DLD1 (cell line): ENCODE data around the gene ISM2.

ENCODE experiments used
- in situ Hi-C: cut with HindIII; loops from 2 replicates; pipeline ENCODE4 v1.10.0; 2017; ENCODE audit warnings: low sequenced_read_pairs

ISM2 gene

DNA sequence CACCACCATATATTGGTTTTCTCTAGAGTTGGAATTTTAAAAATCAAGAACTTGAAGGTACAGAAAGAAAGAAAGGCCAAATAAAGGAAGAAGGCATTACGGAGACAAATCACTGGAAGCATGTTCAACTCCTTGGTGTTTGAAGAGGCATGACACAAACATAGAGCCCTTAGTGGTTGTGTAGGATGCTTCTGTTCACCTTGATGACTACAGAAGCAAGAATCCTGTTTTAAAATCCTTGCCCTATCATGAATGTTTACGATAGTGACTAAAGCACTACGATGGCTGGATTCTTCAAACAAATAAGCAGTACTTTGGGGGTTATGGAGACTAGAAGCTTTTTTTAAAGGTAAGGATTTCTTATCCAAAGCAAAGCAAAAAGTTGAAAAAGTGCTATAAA is 10.3 kb upstream of the ISM2 start:
- in situ Hi-C loops = no loop called here

DNA sequence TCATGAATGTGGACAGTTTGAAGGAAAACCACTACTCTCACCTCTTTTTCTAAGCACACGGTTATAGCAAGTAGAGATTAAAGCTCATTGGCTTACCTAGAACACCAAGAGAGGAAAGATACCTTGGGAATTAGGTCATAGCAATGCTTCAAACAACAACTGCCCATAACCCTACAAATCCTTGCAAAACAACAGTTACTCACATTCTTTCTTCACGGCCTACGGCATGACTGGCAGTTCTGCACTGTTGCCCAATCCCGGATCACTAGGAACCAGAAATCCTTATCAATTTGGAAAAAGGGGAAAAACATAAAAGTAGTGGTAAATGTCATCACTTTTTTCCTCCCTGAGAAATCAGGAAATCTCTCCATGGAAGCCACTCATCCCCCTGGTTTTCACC is 9.6 kb upstream of the ISM2 start:
- in situ Hi-C loops = no loop called here

DNA sequence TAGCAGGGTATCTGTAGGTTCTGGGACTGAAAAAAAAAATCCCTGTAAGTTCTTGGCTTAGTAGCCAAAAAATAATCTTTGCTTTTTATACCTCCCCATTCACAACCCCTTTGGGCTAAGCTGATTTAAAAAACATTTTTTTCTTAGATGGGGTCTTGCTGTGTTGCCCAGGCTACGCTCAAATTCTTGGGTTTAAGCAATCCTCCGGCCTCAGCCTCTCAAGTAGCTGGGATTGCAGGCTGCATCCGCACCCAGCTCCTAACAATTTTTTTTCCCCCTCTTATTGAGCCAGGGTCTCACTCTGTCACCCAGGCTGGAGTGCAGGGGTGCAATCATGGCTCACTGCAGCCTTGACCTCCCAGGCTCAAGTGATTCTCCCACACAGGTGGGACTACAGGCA is 9.1 kb upstream of the ISM2 start:
- in situ Hi-C loops = no loop called here

DNA sequence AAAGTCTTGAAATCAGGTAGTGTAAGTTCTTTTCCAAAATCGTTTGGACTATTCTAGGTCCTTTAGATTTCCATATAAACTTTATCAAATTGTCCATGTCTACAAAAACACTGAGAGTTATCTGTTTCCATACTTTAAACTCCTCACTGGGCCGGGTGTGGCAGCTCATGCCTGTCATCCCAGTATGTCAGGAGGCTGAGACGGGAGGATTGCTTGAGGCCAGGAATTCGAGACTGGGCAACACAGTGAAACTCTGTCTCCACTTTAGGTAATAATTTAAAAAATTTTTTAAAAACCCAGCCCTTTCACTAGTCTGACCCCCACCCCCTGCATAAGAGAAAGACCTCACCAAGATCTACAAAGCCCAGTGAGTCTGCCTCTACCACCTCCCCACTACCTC is 6.4 kb upstream of the ISM2 start:
- in situ Hi-C loops = no loop called here

DNA sequence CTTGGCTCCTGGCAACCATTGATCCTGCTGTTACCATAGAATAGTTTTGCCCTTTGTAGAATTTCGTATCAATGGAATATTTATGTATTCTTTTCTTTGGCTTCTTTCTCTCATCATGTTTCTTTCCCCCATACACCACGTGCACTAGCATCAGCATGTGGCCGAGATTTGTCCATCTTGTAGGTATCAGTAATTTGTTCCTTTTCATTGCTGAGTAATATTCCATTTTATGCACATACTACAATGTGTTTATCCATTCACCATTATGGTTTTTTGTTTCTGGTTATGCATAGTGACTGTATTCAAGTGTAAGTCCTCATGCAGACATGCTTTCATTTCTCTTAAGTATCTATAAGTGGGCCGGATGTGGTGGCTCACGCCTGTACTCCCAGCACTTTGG is 4.5 kb upstream of the ISM2 start:
- in situ Hi-C loops = no loop called here

DNA sequence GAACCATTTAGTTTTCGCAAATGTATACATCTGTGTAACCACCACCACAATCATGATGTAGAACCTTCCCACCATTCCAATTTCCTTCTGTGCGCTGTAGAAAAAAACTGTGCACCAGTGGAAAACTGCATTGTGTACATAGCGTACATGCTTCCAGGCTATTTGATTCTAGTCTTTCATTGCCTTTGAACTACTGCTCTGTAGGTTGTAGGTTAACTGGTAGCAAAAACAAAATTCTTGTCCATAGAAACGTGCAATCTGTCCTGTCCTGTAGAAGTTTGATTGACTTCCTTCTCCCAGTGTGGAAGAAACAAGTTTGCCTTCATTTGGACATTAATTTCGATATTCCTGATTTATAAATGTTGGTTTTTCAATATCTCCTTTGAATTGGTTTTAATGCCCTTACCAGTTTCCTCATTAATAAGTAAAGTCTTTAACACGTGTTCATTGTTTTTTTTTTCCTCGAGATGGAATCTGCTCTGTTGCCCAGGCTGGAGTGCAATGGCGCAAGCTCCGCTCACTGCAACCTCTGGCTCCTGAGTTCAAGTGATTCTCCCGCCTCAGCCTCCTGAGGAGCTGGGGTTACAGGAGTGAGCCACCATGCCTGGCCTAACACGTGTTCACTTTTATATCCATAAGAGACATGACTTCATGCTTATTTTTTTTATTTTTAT is 3.6 kb upstream of the ISM2 start:
- in situ Hi-C loops = no loop called here

DNA sequence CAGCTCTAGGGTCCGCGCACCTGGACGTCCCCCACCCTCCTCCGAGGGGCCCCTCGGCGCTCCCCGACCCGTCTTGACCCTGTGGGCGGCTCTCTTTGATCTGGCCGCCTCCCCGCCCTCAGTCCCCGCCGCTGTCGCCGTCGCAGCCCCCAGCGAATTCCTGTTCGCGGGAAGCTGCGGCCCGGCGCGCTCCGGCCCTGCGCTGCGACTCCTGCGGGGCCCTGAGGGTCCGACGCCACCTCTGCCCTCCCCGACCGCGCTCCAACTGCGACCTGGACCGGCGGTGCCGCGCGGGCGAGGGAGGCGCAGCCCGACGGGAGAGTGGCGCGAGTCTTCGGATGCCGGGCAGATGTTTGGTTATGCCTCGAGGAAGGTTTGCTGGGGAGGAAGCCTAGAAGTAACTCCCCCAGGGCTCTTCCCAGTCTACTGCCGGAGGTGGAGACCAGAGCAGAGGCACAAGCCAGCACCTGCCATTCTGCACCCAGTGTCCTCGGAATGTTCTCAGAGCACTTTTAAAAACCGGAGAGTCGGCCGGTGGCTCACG is 440 bp upstream of the ISM2 start:
- in situ Hi-C loops = no loop called here

DNA sequence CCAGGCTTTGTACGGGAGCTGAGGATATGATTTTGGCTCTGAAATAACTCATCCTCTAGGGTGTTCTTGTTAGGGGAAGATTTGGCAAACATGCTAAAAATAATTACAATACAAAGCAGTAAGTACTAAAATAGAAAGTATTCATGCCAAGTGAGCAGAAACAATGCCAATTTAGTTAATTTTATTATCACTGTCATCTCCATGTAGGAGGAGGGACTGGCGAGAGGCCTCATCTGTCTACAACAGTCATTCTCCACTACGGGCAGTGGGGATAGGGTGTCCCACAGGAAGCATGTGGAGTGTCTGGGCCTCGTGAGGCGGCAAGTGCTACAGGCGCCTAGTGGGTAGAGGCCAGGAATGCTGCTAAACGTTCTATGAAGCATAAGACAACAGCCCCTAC is 3.3 kb downstream of the ISM2 start:
- in situ Hi-C loops = no loop called here

DNA sequence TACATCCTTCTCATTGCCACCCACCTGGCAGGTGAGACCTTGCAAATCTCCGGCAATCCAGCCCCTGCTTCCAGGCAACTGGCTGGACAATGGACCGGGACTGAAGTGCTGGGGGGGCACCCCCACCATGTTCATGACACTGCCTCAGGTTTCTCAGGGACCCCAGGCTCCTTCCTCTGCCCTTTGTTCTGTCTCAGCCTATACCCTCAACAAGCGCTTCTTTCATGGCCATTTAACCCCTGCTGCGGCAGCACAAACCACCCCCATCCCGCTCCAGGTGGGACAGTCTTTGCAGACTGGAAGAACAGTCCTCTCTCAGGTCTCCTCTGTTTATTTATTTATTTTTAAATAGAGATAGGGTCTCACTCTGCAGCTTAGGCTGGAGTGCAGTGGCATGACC is 7.6 kb downstream of the ISM2 start:
- in situ Hi-C loops = no loop called here

DNA sequence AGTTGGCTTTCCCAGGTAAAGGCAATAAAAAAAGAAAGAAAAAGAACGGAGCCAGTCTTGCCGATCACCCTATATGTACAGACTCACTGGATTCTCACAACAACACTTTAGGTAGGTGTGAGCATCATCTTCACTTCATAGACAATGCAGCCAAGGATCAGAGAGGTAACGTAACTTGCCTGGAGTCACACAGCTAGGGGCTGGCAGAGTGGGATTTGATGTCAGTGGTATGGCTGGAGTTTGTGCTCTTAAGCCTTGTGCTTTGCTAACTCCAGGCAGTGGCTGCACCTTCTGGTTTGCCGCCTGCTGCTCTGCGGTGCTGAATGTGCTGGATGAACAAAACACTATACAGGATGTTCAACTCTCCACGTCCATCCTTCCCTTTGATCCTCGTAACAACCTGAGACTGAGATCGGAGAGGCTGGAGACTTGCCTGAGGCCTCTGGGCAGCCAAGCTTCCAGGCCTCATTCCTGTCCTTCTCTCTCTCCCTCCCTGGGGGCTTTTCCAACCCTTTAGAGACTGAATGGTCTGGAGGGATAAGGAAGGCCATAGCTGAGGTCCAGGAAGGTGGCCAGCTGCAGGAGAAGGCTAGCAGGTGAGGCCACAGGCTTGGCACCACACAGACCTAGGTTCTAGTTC is 8.1 kb downstream of the ISM2 start:
- in situ Hi-C loops = no loop called here

DNA sequence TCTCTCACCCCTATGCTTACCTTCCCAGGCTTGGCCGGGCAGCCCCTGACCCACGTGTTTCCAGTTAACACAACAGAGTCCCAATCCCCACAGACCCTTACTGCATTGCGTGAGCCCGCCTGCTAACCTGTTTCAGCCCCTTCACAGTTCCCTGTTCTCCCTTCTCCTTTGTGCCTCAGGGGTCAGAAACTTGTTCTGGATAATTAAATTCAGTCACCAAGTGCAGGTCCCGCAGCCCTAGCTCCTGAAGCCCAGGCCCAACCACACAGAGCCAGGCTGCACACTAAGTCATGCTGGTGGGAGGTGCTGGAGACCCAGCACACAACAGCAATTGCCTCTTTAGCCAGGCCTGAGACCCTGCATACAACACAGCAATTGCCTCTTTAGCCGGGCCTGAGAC is 9.6 kb downstream of the ISM2 start:
- in situ Hi-C loops = no loop called here

DNA sequence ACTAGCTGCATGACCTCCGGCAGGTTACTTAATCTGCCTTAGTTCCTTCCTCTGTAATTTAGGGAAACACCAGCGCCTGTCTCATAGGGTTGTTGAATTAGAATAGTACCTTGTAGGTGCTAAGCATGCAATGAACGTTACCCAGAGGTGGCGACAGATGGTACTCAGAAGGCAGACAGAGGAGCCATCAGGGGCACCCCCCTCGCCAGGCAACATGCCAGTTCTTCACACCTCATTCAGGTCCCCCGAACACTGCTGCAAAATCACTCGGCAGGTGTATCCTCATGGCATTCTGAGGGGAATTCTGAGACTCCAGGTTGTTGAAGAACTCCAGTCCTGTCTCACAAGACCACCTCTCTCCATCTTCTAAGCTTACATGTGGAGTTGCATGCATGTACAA is 10.1 kb downstream of the ISM2 start:
- in situ Hi-C loops = no loop called here

DNA sequence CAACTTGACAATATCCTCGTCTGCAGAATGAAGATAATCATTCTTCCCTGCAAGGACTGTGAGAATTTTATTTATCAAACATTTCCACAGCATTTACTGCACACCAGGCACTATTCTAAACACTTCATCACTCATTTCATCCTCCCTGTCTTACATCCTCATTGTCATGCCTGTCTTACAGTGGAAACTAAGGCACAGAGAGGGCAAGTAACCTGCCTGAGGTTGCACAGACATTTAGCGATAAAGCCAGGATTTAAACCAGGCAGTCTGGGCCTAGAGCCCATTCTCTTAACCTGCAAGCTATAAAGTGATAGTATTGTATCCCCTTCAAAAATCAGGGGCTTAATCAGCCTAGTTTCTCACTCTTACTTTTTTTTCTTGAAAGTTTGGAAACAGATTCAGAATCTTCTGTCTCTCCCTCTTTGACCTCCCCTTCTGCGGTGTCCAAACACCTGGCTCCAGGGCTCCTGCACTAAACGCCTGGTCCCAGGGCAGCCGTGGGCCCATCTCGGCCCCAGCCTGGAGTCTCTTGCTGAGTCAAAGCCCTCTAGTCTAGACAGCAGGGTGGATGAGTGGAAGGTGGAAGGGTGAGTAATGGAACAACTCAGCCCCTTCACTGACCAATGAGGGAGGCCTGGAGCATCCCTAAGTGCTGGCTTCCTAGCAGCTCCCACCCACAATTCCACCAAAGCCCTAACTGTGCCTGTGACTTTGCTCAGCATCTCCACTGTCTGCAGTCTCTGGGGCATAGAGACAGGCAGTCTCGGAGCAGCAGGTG is 12.5 kb downstream of the ISM2 start:
- in situ Hi-C loops = no loop called here

DNA sequence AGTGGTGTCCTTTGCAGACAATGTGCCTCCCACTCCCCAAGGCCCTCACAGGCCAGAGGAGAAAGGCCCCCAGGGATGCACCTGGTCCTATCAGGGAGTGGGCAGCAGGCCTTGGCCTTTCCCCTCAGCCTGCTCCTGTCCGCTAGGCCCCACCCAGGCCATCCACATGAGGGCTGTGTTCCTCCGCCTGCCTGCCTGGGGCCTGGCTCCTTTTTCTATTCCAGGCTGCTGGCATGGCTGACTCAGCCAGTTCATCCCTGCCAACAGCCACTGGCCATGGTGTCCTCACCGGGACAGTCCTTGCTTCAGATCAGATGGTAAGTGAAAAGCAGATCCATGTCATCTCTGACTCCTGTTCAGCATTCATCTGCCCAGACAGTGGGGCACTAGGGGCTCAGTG is 13.4 kb downstream of the ISM2 start:
- in situ Hi-C loops = no loop called here

DNA sequence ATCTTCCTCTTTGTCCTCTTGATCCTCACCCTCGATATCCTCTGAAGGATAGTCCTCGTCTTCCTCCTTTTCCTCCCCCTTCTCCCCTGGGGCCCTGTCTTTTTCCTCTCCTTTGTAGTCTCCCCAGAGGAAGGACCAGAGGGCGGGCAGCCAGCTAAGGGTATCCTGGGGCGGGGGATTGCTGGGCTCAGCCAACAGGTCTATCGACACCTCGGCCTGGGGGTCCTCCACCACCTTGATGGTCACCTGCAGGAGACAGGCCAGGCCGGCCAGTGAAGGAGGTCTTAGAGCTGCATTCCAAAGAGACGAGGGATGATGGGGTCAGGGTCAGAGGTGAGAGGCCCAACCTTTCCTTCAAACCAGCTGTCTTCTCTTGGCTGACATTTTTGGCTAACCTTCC is 16.2 kb downstream of the ISM2 start:
- in situ Hi-C loops = no loop called here

DNA sequence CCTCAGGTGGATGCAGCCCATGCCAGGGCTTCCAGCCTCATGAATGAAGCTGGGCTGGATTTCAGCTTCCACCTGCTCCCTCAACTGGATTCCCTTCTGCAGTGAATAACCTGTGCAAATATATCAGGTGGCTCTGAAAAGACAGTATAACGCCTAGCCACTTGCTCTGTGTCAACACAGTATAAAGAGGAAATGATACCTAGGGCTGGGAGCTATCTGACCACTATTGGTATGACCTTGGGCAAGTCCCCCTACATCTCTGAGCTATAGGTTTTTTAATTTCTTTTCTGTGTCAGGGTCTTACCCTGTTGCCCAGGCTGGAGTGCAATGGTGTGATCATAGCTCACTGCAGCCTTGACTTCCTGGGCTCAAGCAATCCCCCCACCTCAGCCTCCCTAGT is 19.8 kb downstream of the ISM2 start:
- in situ Hi-C loops = no loop called here

DNA sequence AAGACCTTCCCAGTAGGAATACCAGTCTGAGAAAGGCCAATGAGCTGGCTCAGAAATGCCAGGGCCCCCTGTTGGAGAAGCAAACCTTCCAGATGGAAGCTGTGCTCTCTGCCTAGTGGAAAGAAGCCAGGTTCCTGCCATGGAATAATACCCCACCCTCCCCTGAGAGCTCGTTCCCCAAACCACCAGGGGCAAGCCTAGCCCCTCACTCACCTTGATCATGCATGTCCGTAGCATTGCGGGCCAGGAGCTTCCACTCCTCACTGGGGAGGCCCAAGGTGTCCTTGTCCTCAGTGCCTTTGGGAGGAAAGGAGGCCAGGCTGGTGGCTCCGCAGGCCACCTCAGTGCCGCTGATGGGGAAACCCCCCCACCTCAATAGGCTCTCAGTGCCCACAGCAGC is 20.6 kb downstream of the ISM2 start:
- in situ Hi-C loops = no loop called here

DNA sequence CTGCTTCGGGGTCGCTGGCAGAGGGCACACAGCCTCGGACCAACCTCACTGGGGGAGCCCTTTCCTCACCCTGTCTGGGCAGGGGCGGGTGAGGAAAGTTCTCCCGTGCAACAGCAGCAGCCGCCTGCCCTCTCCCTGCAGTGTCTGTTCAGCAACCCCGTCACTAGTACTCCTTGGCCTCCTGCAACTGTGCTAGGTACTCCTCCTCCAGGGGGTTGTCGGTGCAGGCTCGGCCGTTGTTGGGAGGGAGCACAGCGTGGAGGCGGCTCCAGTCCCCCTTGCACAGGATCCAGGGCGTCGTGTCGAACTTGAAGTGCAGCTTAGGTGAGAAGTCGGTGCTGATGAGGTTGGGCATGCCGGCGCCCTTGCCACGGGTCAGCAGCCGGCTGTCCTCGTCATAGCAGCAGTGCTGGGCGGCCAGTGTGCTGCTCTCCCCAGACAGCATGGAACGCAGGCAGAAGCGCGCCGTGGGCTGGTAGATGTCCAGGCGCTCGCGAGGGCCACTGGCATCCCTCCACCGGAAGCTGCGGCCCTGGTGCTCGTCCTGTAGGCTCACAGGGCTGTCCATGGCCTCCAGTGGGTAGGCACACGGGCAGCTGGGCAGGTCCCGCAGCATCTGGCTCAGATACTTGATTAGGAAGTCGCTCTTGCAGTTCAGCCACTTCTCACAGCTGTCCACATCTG is 23.0 kb downstream of the ISM2 start:
- in situ Hi-C loops = no loop called here

DNA sequence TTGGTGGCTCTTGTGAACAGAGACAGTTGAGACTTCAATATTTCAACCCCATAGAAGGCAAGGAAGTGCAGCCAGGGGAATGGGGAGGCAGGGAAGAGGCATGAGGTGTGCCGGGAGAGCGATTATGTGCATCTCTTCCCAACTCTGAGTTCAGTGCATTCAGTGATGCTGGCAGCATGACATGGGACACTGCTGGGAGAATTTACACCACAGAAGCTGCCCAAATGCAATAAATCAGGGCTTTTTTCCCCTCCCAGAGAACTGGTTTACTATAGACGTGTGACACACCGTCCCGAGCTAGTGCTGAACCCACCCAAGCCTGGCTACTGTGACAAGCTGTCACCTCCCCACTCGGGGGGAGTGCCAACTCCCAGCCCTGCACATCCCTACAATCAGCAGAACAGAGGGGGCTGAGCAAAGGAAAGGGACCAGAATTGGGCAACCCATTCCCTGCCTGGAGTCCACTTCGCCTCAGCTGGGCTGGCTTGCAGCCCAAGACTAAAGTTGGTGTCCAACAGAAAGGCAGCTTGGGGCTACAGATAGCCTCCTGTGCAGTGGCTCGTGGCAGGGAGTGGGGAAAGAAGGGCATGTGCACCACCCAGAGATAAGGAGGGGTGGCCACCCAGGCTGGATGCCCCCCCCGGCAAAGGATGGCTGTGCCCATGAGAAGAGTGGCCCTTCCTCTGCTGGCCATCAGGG is 24.0 kb downstream of the ISM2 start:
- in situ Hi-C loops = no loop called here

DNA sequence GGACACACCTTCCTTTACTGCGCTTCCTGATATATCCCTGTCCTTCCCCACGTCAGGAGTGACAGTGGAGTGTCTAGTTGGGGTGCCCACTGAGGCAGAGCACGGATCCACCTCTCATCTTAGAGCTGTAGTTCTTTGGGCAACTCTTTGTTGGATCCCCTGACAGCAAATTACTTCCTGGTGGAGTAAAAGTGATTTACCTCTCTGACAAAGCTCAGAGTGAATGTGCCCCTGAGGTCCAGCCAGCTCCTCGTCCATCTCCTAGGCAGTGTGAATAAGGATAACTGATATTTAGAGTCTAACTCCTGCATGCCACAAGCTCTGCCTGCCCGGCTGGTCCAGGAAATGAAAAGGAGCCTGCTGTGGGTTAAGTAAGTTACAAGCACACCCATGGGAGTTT is 24.7 kb downstream of the ISM2 start:
- in situ Hi-C loops = no loop called here
